ENCODE results near the gene OXNAD1. TPM values are rescaled to one million over a fixed set of nuclear protein-coding genes. Genes with fewer than 3 reads are reported as not detected.

The OXNAD1 gene
- total RNA-seq, 1 experiment from 2014 or later, result 12.1 TPM

DNA sequence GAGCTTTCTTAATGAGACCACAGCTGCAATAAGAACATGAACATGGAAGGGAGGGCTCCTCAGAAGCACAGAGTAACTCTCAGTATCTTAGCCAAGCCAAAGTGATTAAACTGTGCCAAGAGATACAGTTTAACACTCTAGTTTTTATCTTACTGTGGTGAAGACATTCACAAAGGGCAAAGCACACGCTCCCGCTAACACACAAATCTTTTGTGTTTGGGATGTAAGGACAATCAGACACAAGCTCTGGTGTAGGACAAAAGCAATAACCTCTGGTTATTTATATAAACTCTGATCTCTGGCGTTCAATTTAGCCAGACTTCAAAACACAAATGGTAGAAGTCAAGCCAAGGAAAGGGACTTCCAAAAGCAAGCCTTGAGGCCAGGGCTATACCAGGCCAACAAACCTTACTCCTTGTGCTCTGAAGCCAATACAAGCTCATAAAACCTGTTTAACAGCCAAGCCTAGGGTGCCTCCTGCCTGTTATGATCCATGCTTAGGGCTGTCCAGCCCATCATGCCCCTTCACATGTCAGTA lies 28.1 kb upstream of the OXNAD1 start:
- no peaks in the 10 kb centered on the region for H3K9me3 ChIP-seq (ENCODE audit: control insufficient read depth in 1 of 2, insufficient read depth in 1 of 2, low read depth in 1 of 2, low read length in 2 of 2)
- H4K20me1 ChIP-seq (ENCODE audit: insufficient read depth), result no peaks in the 10 kb centered on the region
- DNase-seq (ENCODE audit: low read depth, low spot score) (no peak), ATAC-seq (no peak)
- ChIA-PET CTCF (no interaction called here), RAD21 (ENCODE audit: low non-redundant PET in 1 of 2, low total read pairs in 2 of 2, uncharacterized antibody in 2 of 2, unreplicated experiment in 2 of 2) (no interaction called here), POLR2A (no interaction called here)
- no peak overlapping the region for H3K9ac ChIP-seq (ENCODE audit: low read length)
- H2AFZ ChIP-seq (ENCODE audit: low read depth, low read length, poor library complexity, severe bottlenecking), result no peak overlapping the region
- BruUV-seq (replicated peaks), result no TSS peak
- no peaks in the 10 kb centered on the region for H3K36me3 ChIP-seq (ENCODE audit: control insufficient read depth in 1 of 2, insufficient read depth in 2 of 2, low read length in 2 of 2)
- no peak overlapping the region for H3K4me3 ChIP-seq (replicated peaks in 1 of 2; ENCODE audit: low read depth in 1 of 2, low read length in 2 of 2)
- TF ChIP-seq SRF (IDR thresholded peaks at IDR 0.05; ENCODE audit: low read depth) (no peak), POLR2A (IDR thresholded peaks at IDR 0.05; ENCODE audit: borderline replicate concordance, extremely low read depth, insufficient read depth, insufficient read length) (no peak), RAD21 (IDR thresholded peaks at IDR 0.05; ENCODE audit: low read depth) (no peak), TCF7L2 (IDR thresholded peaks at IDR 0.05; ENCODE audit: borderline replicate concordance, extremely low read depth, insufficient read depth, insufficient read length) (no peak), CEBPB (IDR thresholded peaks at IDR 0.05; ENCODE audit: low read depth) (no peak), EZH2phosphoT487 (IDR thresholded peaks at IDR 0.05; ENCODE audit: borderline replicate concordance) (no peak), ZFX (IDR thresholded peaks at IDR 0.05) (no peak), ELF1 (IDR thresholded peaks at IDR 0.05; ENCODE audit: borderline replicate concordance, low read depth) (no peak), POLR2AphosphoS5 (IDR thresholded peaks at IDR 0.05; ENCODE audit: low read depth, low read length) (no peak), SP1 (IDR thresholded peaks at IDR 0.05; ENCODE audit: low read depth) (no peak)
- TF ChIP-seq, protein P1, sequence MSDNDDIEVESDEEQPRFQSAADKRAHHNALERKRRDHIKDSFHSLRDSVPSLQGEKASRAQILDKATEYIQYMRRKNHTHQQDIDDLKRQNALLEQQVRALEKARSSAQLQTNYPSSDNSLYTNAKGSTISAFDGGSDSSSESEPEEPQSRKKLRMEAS (IDR thresholded peaks at IDR 0.05), result no peak
- TF ChIP-seq, protein P2, sequence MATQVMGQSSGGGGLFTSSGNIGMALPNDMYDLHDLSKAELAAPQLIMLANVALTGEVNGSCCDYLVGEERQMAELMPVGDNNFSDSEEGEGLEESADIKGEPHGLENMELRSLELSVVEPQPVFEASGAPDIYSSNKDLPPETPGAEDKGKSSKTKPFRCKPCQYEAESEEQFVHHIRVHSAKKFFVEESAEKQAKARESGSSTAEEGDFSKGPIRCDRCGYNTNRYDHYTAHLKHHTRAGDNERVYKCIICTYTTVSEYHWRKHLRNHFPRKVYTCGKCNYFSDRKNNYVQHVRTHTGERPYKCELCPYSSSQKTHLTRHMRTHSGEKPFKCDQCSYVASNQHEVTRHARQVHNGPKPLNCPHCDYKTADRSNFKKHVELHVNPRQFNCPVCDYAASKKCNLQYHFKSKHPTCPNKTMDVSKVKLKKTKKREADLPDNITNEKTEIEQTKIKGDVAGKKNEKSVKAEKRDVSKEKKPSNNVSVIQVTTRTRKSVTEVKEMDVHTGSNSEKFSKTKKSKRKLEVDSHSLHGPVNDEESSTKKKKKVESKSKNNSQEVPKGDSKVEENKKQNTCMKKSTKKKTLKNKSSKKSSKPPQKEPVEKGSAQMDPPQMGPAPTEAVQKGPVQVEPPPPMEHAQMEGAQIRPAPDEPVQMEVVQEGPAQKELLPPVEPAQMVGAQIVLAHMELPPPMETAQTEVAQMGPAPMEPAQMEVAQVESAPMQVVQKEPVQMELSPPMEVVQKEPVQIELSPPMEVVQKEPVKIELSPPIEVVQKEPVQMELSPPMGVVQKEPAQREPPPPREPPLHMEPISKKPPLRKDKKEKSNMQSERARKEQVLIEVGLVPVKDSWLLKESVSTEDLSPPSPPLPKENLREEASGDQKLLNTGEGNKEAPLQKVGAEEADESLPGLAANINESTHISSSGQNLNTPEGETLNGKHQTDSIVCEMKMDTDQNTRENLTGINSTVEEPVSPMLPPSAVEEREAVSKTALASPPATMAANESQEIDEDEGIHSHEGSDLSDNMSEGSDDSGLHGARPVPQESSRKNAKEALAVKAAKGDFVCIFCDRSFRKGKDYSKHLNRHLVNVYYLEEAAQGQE (IDR thresholded peaks at IDR 0.05; ENCODE audit: low read depth), result no peak
- H3K4me2 ChIP-seq (ENCODE audit: low read length), result no peak overlapping the region
- no peak overlapping the region for H3K27ac ChIP-seq (ENCODE audit: low read depth, low read length)
- no peaks in the 10 kb centered on the region for H3K27me3 ChIP-seq (ENCODE audit: insufficient read depth, low read length)
- no peaks in the 10 kb centered on the region for H3K79me2 ChIP-seq (ENCODE audit: insufficient read depth, low read length)
- no peaks in the 10 kb centered on the region for H3K9me2 ChIP-seq (ENCODE audit: insufficient read depth)
- peaks cover 0 to 11% of the 10 kb centered on the region in 2 experiments; a peak in 2 of 4 replicates for H3K4me1 ChIP-seq (ENCODE audit: control insufficient read depth in 1 of 2, insufficient read depth in 2 of 2, low read length in 2 of 2)
- intact Hi-C loops (cut with micrococcal nuclease), result no loop called here

Measured in HCT116 (cell line).